Neutrophil (primary cell): ENCODE results near the gene GUCD1.

Experiments
- H3K27ac ChIP-seq: fragments of 200-600 bp; sonication (generic); 2 replicates; pipeline ENCODE4 v1.5.1; 2016; ENCODE audit warnings: mild to moderate bottlenecking, moderate library complexity
- H3K27me3 ChIP-seq: fragments of 200-600 bp; sonication (generic); 2 replicates; pipeline ENCODE4 v1.6.0; 2016; ENCODE audit warnings: mild to moderate bottlenecking
- H3K36me3 ChIP-seq: fragments of 200-600 bp; sonication (generic); 2 replicates; pipeline ENCODE4 v1.5.1; 2017
- H3K4me1 ChIP-seq, 2 experiments: fragments of 200-600 bp in 1 of 2; sonication (generic) in 1 of 2; 1 replicate in 1 of 2; 2 replicates in 1 of 2; pipeline versions ENCODE4 v1.5.1 to v1.6.1; 2013 to 2016; ENCODE audit warnings: low read depth in 1 of 2, low read length in 1 of 2, mild to moderate bottlenecking in 1 of 2, moderate library complexity in 1 of 2; ENCODE audit not compliant: control insufficient read depth in 1 of 2, insufficient read depth in 1 of 2
- H3K4me3 ChIP-seq, 2 experiments: fragments of 200-600 bp in 1 of 2; sonication (generic) in 1 of 2; 1 replicate in 1 of 2; 2 replicates in 1 of 2; pipeline ENCODE4 v1.5.1; 2013 to 2016; ENCODE audit warnings: low read depth in 1 of 2, low read length in 1 of 2, mild to moderate bottlenecking in 1 of 2, moderate library complexity in 1 of 2
- H3K9me3 ChIP-seq: fragments of 200-600 bp; sonication (generic); 2 replicates; pipeline ENCODE4 v1.5.1; 2016
- CTCF ChIP-seq: fragments of 200-600 bp; sonication (generic); IDR thresholded peaks from 2 replicates; pipeline ENCODE4 v1.5.1; 2016; ENCODE audit warnings: antibody characterized with exemption

GUCD1 gene

GRCh38 chr22:24515027-24515338, 40.0 kb downstream of the GUCD1 start:
- TF ChIP-seq CTCF: no peak
- Histone ChIP-seq H3K27me3 (no peaks in the 10 kb centered on the region), H3K4me1 (peaks cover 86 to 95% of the 10 kb centered on the region in 2 experiments)

GRCh38 chr22:24514241-24515026, 40.5 kb downstream of the GUCD1 start:
- Histone ChIP-seq H3K36me3 (peaks cover 5% of the 10 kb centered on the region), H3K4me1 (peaks cover 86 to 95% of the 10 kb centered on the region in 2 experiments), H3K4me3 (no peak overlapping the region), H3K9me3 (no peaks in the 10 kb centered on the region), H3K27me3 (no peaks in the 10 kb centered on the region), H3K27ac (no peak overlapping the region)
- no peak for TF ChIP-seq CTCF

More at GRCh38 chr22:24515027-24515338, 40.0 kb downstream of the GUCD1 start:
- H3K4me3 ChIP-seq: no peak overlapping the region
- no peaks in the 10 kb centered on the region for H3K9me3 ChIP-seq
- no peak overlapping the region for H3K27ac ChIP-seq
- peaks cover 5% of the 10 kb centered on the region for H3K36me3 ChIP-seq

GRCh38 chr22:24513378-24514240, 41.3 kb downstream of the GUCD1 start:
- Histone ChIP-seq H3K9me3 (no peaks in the 10 kb centered on the region), H3K36me3 (peaks cover 5% of the 10 kb centered on the region), H3K4me3 (no peak overlapping the region), H3K27ac (no peak overlapping the region), H3K27me3 (no peaks in the 10 kb centered on the region), H3K4me1 (peaks cover 86 to 95% of the 10 kb centered on the region in 2 experiments)
- no peak for TF ChIP-seq CTCF

GRCh38 chr22:24512043-24512442, 42.9 kb downstream of the GUCD1 start:
- no peaks in the 10 kb centered on the region for H3K9me3 ChIP-seq
- H3K4me1 ChIP-seq: peaks cover 85 to 96% of the 10 kb centered on the region in 2 experiments
- no peak for TF ChIP-seq CTCF
- peak overlapping the region; percentile 74 for H3K27ac ChIP-seq
- H3K4me3 ChIP-seq: peak overlapping the region in 1 of 2 experiments; percentile 47
- H3K27me3 ChIP-seq: no peaks in the 10 kb centered on the region
- H3K36me3 ChIP-seq: peaks cover 5% of the 10 kb centered on the region

- H3K4me1 ChIP-seq: peaks cover 85 to 96% of the 10 kb centered on the region in 2 experiments
- no peak for TF ChIP-seq CTCF
- no peaks in the 10 kb centered on the region for H3K9me3 ChIP-seq
- peak overlapping the region; percentile 74 for H3K27ac ChIP-seq
- H3K27me3 ChIP-seq: no peaks in the 10 kb centered on the region
- peaks cover 5% of the 10 kb centered on the region for H3K36me3 ChIP-seq
- H3K4me3 ChIP-seq: peak overlapping the region; percentile 44 to 47
Measured at GRCh38 chr22:24510637-24511625, 44.0 kb downstream of the GUCD1 start.
